Karpas-422 (cell line): Measurements from ENCODE around the gene FLT1. TPM values are rescaled to one million over a fixed set of nuclear protein-coding genes. Genes with fewer than 3 reads are reported as not detected.

Experiments used
- DNase-seq: peaks from one replicate; pipeline ENCODE4 v3.0.0-alpha.2; 2015
- H2AFZ ChIP-seq: fragments of 200-600 bp; sonication (generic); 2 replicates; pipeline ENCODE4 v1.6.1; 2014; ENCODE audit warnings: antibody characterized with exemption, low read length, mixed read lengths
- H3K27ac ChIP-seq: fragments of 200-600 bp; sonication (generic); 2 replicates; pipeline ENCODE4 v1.5.1; 2014; ENCODE audit warnings: mild to moderate bottlenecking, low read length, moderate library complexity
- H3K27me3 ChIP-seq: fragments of 200-600 bp; sonication (generic); 2 replicates; pipeline ENCODE4 v1.6.1; 2014; ENCODE audit warnings: low read length, mixed read lengths
- H3K36me3 ChIP-seq: fragments of 200-600 bp; sonication (generic); 2 replicates; pipeline ENCODE4 v1.6.1; 2014; ENCODE audit warnings: low read length, mixed read lengths; ENCODE audit not compliant: insufficient read depth
- H3K4me1 ChIP-seq: fragments of 200-600 bp; sonication (generic); 2 replicates; pipeline ENCODE4 v1.6.1; 2014; ENCODE audit warnings: mild to moderate bottlenecking, low read length, mixed read lengths
- H3K4me2 ChIP-seq: fragments of 200-600 bp; sonication (generic); 2 replicates; pipeline ENCODE4 v1.6.1; 2014; ENCODE audit warnings: low read length, low read depth, mild to moderate bottlenecking; ENCODE audit not compliant: poor library complexity, severe bottlenecking
- H3K4me3 ChIP-seq: fragments of 200-600 bp; sonication (generic); 2 replicates; pipeline ENCODE4 v1.5.1; 2014; ENCODE audit warnings: mild to moderate bottlenecking, antibody characterized with exemption, low read length, mixed read lengths
- H3K79me2 ChIP-seq: fragments of 200-600 bp; sonication (generic); 2 replicates; pipeline ENCODE4 v1.6.1; 2014; ENCODE audit warnings: mild to moderate bottlenecking, low read length, mixed read lengths
- H3K9ac ChIP-seq: fragments of 200-600 bp; sonication (generic); 2 replicates; pipeline ENCODE4 v1.6.0; 2014; ENCODE audit warnings: low read length
- H3K9me2 ChIP-seq: fragments of 200-600 bp; sonication (generic), shearing (Covaris generic); replicated peaks from 2 replicates; pipeline ENCODE4 v1.6.0; 2014; ENCODE audit warnings: mild to moderate bottlenecking, low read length, moderate library complexity; ENCODE audit not compliant: insufficient read depth
- H3K9me3 ChIP-seq: fragments of 300-700, 200-600 bp; sonication (generic); 2 replicates; pipeline ENCODE4 v1.6.1; 2014; ENCODE audit warnings: low read length, mixed read lengths
- H4K20me1 ChIP-seq: fragments of 200-600 bp; sonication (generic); 2 replicates; pipeline ENCODE4 v1.6.1; 2014; ENCODE audit warnings: mild to moderate bottlenecking, antibody characterized with exemption, low read length, low read depth; ENCODE audit not compliant: insufficient read depth
- total RNA-seq: library from RNA; depleted of rRNA; stranded (reverse); fragments of >200 nt; shearing (Covaris generic); gene quantifications from 2 replicates; pipeline ENCODE4 v1.2.3, GENCODE V29; 2014; ENCODE audit warnings: low replicate concordance

Gene FLT1
- total RNA-seq, 1 experiment from 2014 or later: not detected

DNA sequence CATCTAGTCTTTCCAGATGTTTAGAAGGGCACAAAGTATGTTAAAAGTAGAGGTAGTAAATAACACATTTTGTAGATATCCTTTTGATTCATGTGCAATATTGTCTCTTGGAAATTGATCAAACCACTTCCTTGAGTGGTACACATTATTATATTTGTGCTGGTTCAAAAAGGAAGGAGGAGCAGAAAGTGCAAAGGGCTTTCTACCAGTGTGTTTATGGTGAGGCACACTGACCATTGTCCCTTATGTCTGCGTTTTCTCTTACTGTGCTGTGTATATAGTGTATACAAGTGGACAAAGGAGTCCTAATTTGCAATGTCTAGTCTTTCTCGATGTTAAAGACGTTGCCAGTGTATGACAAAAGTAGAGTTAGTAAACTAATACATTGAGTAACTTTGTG is 41.4 kb upstream of the FLT1 start:
- Histone ChIP-seq H4K20me1 (no peaks in the 10 kb centered on the region), H3K4me2 (no peak overlapping the region), H2AFZ (no peak overlapping the region), H3K4me3 (no peak overlapping the region), H3K27me3 (no peaks in the 10 kb centered on the region), H3K9me3 (no peaks in the 10 kb centered on the region), H3K9me2 (no peaks in the 10 kb centered on the region), H3K36me3 (no peaks in the 10 kb centered on the region), H3K79me2 (no peaks in the 10 kb centered on the region), H3K9ac (no peak overlapping the region), H3K27ac (no peak overlapping the region), H3K4me1 (no peaks in the 10 kb centered on the region; the same call in 1 of the 2 replicates)
- no peak for DNase-seq

DNA sequence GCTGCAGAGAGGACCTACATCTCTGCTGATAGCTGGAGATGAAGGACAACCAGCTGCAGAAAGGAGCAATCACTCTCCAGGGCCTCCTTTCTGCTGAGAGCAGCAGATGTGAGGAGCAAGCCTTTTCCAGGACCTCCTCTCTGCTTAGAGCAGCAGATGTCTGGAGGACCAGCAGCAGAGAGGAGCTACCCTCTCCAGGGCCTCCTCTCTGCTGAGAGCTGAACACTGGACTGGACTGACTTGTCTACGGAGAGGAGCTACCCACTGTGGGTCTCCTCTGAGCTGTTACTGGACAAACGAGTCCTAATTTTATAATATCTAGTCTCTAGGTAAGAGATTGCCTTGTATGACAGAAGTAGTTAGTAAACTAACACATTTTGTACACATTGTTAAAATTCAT is 40.8 kb upstream of the FLT1 start:
- H3K9me3 ChIP-seq: no peaks in the 10 kb centered on the region
- no peaks in the 10 kb centered on the region for H3K36me3 ChIP-seq
- H3K9me2 ChIP-seq: no peaks in the 10 kb centered on the region
- H3K27me3 ChIP-seq: no peaks in the 10 kb centered on the region
- H3K4me3 ChIP-seq: no peak overlapping the region
- H3K79me2 ChIP-seq: no peaks in the 10 kb centered on the region
- no peak overlapping the region for H3K27ac ChIP-seq
- DNase-seq: no peak
- H3K4me2 ChIP-seq: no peak overlapping the region
- no peak overlapping the region for H2AFZ ChIP-seq
- no peaks in the 10 kb centered on the region; the same call in 1 of the 2 replicates for H3K4me1 ChIP-seq
- no peaks in the 10 kb centered on the region for H4K20me1 ChIP-seq
- no peak overlapping the region for H3K9ac ChIP-seq

DNA sequence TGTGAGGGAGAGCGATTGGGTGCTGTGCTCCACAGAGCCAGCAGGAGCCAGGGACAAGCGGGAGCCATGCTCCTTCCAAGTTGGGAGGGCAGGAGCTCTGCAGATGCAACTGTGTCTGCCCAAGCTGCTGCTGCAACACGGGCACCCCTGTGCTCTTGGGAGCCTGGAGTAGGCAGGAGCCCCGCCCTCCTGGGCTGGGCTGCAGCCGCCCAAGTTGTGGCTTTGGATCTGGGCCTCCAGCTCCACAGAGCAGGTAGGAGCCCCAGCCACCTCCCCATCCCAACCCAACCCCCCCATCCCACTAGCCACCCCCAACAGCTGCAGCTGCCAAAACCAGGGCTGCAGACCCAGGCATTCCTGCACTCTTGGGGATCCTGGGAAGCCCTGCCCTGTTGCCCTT is 39.9 kb upstream of the FLT1 start:
- Histone ChIP-seq H3K27me3 (no peaks in the 10 kb centered on the region), H3K36me3 (no peaks in the 10 kb centered on the region), H4K20me1 (no peaks in the 10 kb centered on the region), H3K9ac (no peak overlapping the region), H3K4me2 (no peak overlapping the region), H3K4me1 (peaks cover 6% of the 10 kb centered on the region), H3K9me3 (no peaks in the 10 kb centered on the region), H3K9me2 (no peaks in the 10 kb centered on the region), H3K4me3 (no peak overlapping the region), H2AFZ (no peak overlapping the region), H3K27ac (no peak overlapping the region), H3K79me2 (no peaks in the 10 kb centered on the region)
- no peak for DNase-seq

DNA sequence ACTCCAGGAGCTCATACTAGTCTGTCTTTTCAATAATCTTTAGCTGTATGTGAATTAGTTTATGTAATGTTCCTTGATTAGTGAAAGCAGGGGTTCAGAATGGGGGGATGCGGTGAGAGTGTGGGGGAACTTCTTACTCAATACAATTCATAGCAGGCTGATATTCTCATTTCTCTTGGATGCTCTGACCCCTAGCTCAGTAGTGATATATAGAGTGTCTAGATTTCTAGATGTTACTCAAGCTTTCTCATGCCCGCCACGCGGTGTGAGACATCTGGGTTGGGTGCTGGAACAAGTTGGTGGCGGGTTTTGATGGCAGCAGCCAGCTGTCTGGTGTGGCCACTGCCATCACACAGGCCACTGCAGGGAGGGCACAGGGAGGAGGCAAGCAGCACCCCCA is 39.3 kb upstream of the FLT1 start:
- Histone ChIP-seq H3K36me3 (no peaks in the 10 kb centered on the region), H4K20me1 (no peaks in the 10 kb centered on the region), H3K9me2 (no peaks in the 10 kb centered on the region), H3K27me3 (no peaks in the 10 kb centered on the region), H3K9me3 (no peaks in the 10 kb centered on the region), H3K4me3 (no peak overlapping the region), H3K4me1 (peaks cover 7% of the 10 kb centered on the region), H3K27ac (no peak overlapping the region), H2AFZ (no peak overlapping the region), H3K4me2 (no peak overlapping the region), H3K9ac (no peak overlapping the region), H3K79me2 (no peaks in the 10 kb centered on the region)
- no peak for DNase-seq

DNA sequence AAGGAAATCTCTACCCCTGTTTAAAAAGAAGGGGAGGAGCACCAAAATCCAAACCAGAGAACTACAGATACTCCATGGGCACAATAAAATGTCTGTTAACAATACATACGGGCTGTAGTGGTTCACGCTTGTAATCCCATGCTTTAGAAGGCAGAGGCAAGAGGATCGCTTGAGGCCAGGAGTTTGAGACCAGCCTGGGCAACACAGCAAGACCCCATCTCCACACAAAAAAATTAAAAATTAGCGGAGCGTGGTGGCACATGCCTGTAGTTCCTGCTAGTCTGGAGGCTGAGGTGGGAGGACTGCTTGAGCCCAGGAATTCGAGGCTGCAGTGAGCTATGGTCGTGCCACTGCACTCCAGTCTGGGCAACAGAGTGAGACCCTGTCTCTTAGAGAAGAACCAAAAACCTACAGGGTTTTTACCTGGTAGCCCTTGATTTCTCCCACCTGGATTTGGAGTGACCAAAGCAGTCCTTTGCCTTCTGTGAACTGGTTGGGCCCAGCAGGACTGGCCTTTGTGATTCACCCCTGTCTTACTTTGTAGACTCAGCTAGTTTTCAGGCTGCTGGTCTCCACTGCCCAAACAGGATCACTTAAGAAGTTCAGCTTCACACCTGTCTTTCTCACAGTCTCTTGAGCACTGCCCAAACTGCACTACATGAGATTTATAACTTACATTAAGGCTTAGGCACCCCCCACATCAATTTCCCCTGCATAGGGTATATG is 38.7 kb upstream of the FLT1 start:
- H2AFZ ChIP-seq: no peak overlapping the region
- H3K9ac ChIP-seq: no peak overlapping the region
- H3K4me2 ChIP-seq: no peak overlapping the region
- no peaks in the 10 kb centered on the region for H4K20me1 ChIP-seq
- H3K4me1 ChIP-seq: peaks cover 7% of the 10 kb centered on the region
- DNase-seq: no peak
- H3K27me3 ChIP-seq: 0 out of 2 replicates have a peak, but pooled peaks cover 2% of the 10 kb centered on the region
- H3K4me3 ChIP-seq: no peak overlapping the region
- no peaks in the 10 kb centered on the region for H3K9me3 ChIP-seq
- no peaks in the 10 kb centered on the region for H3K9me2 ChIP-seq
- H3K79me2 ChIP-seq: no peaks in the 10 kb centered on the region
- H3K27ac ChIP-seq: no peak overlapping the region
- no peaks in the 10 kb centered on the region for H3K36me3 ChIP-seq

DNA sequence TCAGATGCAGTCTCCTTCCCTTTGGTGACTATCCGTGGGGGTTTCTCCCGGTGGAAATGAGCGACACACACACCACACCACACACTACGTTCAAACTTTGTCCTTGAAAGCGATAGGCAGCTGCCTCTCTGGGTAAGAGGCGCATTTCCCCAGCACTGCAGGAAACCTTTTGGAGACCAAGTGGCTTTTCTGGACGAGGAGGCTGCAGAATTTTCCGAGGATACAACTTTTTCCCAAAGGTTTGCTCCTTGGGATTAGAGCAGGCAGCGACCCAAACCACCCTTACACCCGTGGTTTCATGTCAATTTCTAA is 38.2 kb upstream of the FLT1 start:
- Histone ChIP-seq H3K4me3 (no peak overlapping the region), H3K27me3 (0 out of 2 replicates have a peak, but pooled peaks cover 2% of the 10 kb centered on the region), H3K4me2 (no peak overlapping the region), H3K4me1 (peaks cover 7% of the 10 kb centered on the region), H2AFZ (no peak overlapping the region), H3K79me2 (no peaks in the 10 kb centered on the region), H4K20me1 (no peaks in the 10 kb centered on the region), H3K27ac (no peak overlapping the region), H3K9ac (no peak overlapping the region), H3K9me2 (no peaks in the 10 kb centered on the region), H3K36me3 (no peaks in the 10 kb centered on the region), H3K9me3 (no peaks in the 10 kb centered on the region)
- DNase-seq: no peak

DNA sequence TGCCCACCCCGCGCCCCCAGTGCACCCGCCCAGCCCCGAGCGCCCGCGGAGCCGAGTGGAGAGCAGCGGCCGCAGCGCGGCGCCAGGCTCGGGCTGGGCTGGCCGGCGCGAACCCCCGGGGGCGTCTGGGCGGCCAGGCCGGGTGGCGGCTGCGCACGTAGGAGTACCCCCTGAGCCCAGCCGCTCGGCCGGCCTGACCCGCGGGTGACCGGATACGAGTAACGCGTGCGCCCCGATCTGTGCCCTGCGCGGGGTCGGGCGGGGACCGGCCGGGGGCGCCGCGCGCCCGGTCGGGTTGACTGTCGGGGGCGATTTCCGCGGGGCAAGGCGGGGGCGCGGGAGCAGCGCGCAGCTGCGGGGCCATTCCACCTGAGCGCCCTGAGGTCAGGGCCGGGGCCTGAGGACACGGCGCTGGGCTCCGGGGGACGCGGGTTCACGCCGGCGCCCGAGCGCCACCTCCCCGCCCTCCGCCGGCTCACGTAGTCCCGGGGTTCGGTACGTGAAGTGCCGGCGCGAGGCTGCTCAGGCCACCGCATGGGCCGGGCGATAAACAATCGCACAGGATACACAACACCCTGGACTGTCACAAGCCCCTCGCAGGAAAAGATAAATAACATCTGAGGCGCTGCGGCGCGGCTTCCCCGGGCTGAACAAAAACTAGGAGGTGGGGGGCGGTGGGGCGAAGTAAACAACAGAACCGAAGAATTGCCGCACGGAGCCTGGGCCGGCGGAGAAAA is 37.6 kb upstream of the FLT1 start:
- Histone ChIP-seq H3K4me3 (no peak overlapping the region), H3K79me2 (no peaks in the 10 kb centered on the region), H3K36me3 (no peaks in the 10 kb centered on the region), H3K4me1 (peaks cover 12% of the 10 kb centered on the region), H2AFZ (no peak overlapping the region), H3K9ac (no peak overlapping the region), H3K4me2 (no peak overlapping the region), H3K9me2 (no peaks in the 10 kb centered on the region), H3K27ac (no peak overlapping the region), H4K20me1 (no peaks in the 10 kb centered on the region), H3K9me3 (no peaks in the 10 kb centered on the region), H3K27me3 (0 out of 2 replicates have a peak, but pooled peaks cover 2% of the 10 kb centered on the region)
- DNase-seq: no peak

DNA sequence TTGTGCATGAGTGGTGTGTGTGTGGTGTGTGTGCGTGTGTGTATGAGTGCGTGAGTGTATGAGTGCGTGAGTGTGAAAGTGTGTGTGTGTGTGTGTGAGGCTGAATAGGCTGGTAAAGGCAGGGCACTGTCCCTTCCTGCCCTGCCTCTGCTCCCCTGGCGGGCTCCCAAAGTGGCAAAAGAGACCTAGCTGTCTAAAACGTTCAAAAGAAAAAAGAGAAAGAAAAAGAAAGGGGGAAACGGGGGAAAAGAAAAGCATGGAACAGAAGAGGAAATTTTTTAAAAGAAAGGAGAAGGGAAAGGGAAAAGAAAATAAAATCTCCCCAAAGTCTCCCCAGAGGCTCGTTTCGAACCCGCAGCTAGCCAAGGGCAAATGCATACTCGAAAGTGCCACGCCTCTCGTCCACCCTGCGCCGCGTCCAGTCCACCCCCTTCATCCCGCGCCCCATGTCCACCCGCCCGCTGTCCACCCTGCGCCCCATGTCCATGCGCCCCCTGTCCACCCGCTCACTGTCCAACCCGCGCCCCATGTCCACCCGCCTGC is 37.0 kb upstream of the FLT1 start:
- Histone ChIP-seq H3K9me3 (no peaks in the 10 kb centered on the region), H3K79me2 (no peaks in the 10 kb centered on the region), H3K4me1 (peaks cover 18% of the 10 kb centered on the region), H4K20me1 (no peaks in the 10 kb centered on the region), H3K9me2 (no peaks in the 10 kb centered on the region), H3K4me2 (no peak overlapping the region), H3K9ac (no peak overlapping the region), H2AFZ (no peak overlapping the region), H3K4me3 (no peak overlapping the region), H3K27ac (no peak overlapping the region), H3K27me3 (0 out of 2 replicates have a peak, but pooled peaks cover 2% of the 10 kb centered on the region), H3K36me3 (no peaks in the 10 kb centered on the region)
- DNase-seq: no peak
